GM12872 (cell line): Measurements from ENCODE around the gene REST.

Experiments used
- TF ChIP-seq, protein P1 (sequence below): IDR thresholded peaks from 3 replicates; pipeline ENCODE4 v1.5.1; 2011; ENCODE audit warnings: low read depth, mild to moderate bottlenecking, low read length, moderate library complexity; ENCODE audit not compliant: insufficient read depth

REST gene

GRCh38 chr4:56959100-56959499, 51.4 kb downstream of the REST start:
- TF ChIP-seq, protein P1, sequence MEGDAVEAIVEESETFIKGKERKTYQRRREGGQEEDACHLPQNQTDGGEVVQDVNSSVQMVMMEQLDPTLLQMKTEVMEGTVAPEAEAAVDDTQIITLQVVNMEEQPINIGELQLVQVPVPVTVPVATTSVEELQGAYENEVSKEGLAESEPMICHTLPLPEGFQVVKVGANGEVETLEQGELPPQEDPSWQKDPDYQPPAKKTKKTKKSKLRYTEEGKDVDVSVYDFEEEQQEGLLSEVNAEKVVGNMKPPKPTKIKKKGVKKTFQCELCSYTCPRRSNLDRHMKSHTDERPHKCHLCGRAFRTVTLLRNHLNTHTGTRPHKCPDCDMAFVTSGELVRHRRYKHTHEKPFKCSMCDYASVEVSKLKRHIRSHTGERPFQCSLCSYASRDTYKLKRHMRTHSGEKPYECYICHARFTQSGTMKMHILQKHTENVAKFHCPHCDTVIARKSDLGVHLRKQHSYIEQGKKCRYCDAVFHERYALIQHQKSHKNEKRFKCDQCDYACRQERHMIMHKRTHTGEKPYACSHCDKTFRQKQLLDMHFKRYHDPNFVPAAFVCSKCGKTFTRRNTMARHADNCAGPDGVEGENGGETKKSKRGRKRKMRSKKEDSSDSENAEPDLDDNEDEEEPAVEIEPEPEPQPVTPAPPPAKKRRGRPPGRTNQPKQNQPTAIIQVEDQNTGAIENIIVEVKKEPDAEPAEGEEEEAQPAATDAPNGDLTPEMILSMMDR, result no peak

DNA sequence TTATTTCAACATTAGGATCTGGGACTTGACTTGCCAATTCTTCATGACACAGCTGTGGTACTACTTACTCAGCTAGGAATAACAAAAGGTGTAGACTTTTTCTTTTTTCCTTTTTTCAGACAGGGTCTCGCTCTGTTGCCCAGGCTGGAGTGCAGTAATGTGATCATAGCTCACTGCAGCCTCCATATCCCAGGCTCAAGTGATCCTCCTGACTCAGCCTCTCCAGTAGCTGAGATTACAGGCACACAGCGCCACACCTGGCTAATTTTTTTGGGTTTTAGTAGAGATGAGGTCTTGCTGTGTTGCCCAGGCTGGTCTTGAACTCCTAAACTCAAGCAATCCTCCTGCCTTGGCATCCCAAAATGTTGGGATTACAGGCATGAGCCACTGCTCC, 53.4 kb downstream of the REST start:
- TF ChIP-seq, protein P1, result no peak

- TF ChIP-seq, protein P1, result no peak
These were observed 63.7 kb downstream of the REST start for GRCh38 chr4:56971383-56971782.

DNA sequence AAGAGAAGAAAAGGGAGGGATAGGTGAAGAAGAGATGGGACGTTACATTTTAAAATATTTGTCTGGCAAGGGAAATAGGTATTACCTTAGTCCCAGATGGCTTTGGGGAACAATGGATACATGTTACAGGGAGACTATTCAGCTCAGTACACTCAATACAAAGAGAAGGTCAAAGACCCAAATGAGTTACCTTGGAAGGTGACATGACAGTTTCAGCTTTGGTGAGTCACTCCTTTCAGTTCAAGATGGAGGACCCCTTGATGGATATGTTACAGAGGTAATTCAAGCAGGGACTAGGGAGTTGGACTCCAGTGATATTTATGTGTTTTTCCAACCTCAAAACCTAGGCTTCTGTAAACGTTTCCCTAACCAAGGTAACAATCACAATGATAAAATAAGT, 64.7 kb downstream of the REST start:
- TF ChIP-seq, protein P1, result no peak

DNA sequence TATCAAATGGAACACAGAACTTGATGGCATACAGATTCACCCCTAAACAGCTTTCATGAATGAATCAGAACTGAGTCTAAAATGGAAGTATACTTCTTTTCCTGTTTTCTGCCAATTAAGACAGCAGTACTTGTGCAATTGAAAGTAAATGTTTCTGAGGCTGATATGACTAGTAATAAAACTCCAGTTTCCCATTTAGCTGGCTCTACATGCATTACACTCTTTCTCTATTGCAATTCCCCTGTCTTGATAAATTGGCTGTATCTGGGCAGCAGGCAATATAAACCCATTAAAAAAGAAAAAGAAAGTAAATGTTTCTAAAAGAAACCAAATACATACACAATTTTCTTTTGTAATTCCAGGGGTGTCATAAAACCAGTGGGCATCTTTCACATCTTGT, 65.1 kb downstream of the REST start:
- TF ChIP-seq, protein P1, result no peak

- TF ChIP-seq, protein P1, result no peak
These were observed 65.6 kb downstream of the REST start for GRCh38 chr4:56973336-56973735.

- TF ChIP-seq, protein P1, result no peak
These were observed 68.7 kb downstream of the REST start for GRCh38 chr4:56976283-56976836.
